Neural cell (in vitro differentiated cells): ENCODE measurements around the gene CPEB3. TPM values are rescaled to one million over a fixed set of nuclear protein-coding genes. Genes with fewer than 3 reads are reported as not detected.

ENCODE experiments used
- H2AFZ ChIP-seq: fragments of 200-600, 300-800 bp; sonication (generic), shearing (Covaris generic); 2 replicates; pipeline ENCODE4 v1.6.0; 2014; ENCODE audit warnings: low read depth, mild to moderate bottlenecking, antibody characterized with exemption, low read length, moderate library complexity
- H3F3A ChIP-seq: fragments of 200-600 bp; shearing (Covaris generic); 2 replicates; pipeline ENCODE4 v1.6.1; 2016; ENCODE audit warnings: mild to moderate bottlenecking, moderate library complexity, mixed read lengths, antibody characterized with exemption, low read length; ENCODE audit not compliant: insufficient read depth, poor library complexity, severe bottlenecking
- H3K27ac ChIP-seq: fragments of 200-600, 300-800 bp; sonication (generic), shearing (Covaris generic); 2 replicates; pipeline ENCODE4 v1.5.1; 2014; ENCODE audit warnings: mild to moderate bottlenecking, low read length, moderate library complexity
- H3K27me3 ChIP-seq: fragments of 300-800, 200-600 bp; sonication (generic), shearing (Covaris generic); 2 replicates; pipeline ENCODE4 v1.6.0; 2014; ENCODE audit warnings: mild to moderate bottlenecking, low read depth, low read length, moderate library complexity; ENCODE audit not compliant: insufficient read depth
- H3K36me3 ChIP-seq: fragments of 300-800, 200-600 bp; sonication (generic), shearing (Covaris generic); 2 replicates; pipeline ENCODE4 v1.5.1; 2014; ENCODE audit warnings: mild to moderate bottlenecking, antibody characterized with exemption, low read length, moderate library complexity; ENCODE audit not compliant: insufficient read depth
- H3K4me2 ChIP-seq: fragments of 300-800, 200-600 bp; sonication (generic), shearing (Covaris generic); 2 replicates; pipeline ENCODE4 v1.6.0; 2014; ENCODE audit warnings: mild to moderate bottlenecking, low read length
- H3K4me3 ChIP-seq: fragments of 300-800, 200-600 bp; sonication (generic), shearing (Covaris generic); 2 replicates; pipeline ENCODE4 v1.5.1; 2014; ENCODE audit warnings: mild to moderate bottlenecking, low read length, moderate library complexity
- H3K79me2 ChIP-seq: fragments of 200-600 bp; shearing (Covaris generic); replicated peaks from 2 replicates; pipeline ENCODE4 v1.6.0; 2014; ENCODE audit warnings: mild to moderate bottlenecking, low read length, moderate library complexity; ENCODE audit not compliant: insufficient read depth
- H3K9ac ChIP-seq: fragments of 300-800, 200-600 bp; sonication (generic), shearing (Covaris generic); 2 replicates; pipeline ENCODE4 v1.6.1; 2016; ENCODE audit warnings: mild to moderate bottlenecking, low read length, mixed read lengths
- H3K9me2 ChIP-seq: fragments of 200-600 bp; shearing (Covaris generic); 2 replicates; pipeline ENCODE4 v1.6.1; 2016; ENCODE audit warnings: mild to moderate bottlenecking, low read length, mixed read lengths; ENCODE audit not compliant: insufficient read depth
- H3K9me3 ChIP-seq: fragments of 200-600, 300-800 bp; sonication (generic), shearing (Covaris generic); 2 replicates; pipeline ENCODE4 v1.6.1; 2016; ENCODE audit warnings: mild to moderate bottlenecking, mixed run types, low read length, moderate library complexity, mixed read lengths
- H4K20me1 ChIP-seq: fragments of 200-600 bp; shearing (Covaris generic); 2 replicates; pipeline ENCODE4 v1.6.1; 2016; ENCODE audit warnings: mild to moderate bottlenecking, mixed run types; ENCODE audit not compliant: insufficient read depth
- CTCF ChIP-seq: fragments of 450-650 bp; IDR thresholded peaks from 2 replicates; pipeline ENCODE4 v1.5.1; 2014; ENCODE audit warnings: antibody characterized with exemption, mild to moderate bottlenecking, moderate library complexity; ENCODE audit not compliant: poor library complexity, severe bottlenecking
- EP300 ChIP-seq: fragments of 450-650 bp; conservative IDR thresholded peaks from 2 replicates; pipeline ENCODE4 v1.6.1; 2014; ENCODE audit warnings: antibody characterized with exemption, mild to moderate bottlenecking, moderate library complexity; ENCODE audit not compliant: poor library complexity, severe bottlenecking
- EZH2 ChIP-seq: fragments of 200-600, 300-800 bp; shearing (Covaris generic), sonication (generic); IDR thresholded peaks from 2 replicates; pipeline ENCODE4 v1.6.1; 2014; ENCODE audit warnings: antibody characterized with exemption, low read length, borderline replicate concordance, mild to moderate bottlenecking; ENCODE audit not compliant: insufficient read depth, poor library complexity, severe bottlenecking
- MXI1 ChIP-seq: fragments of 450-650 bp; conservative IDR thresholded peaks from 2 replicates; pipeline ENCODE4 v1.6.1; 2014; ENCODE audit warnings: antibody characterized with exemption, mild to moderate bottlenecking; ENCODE audit not compliant: poor library complexity, severe bottlenecking
- POLR2AphosphoS5 ChIP-seq: IDR thresholded peaks from 2 replicates; pipeline ENCODE4 v1.6.1; 2012
- RAD21 ChIP-seq: fragments of 450-650 bp; conservative IDR thresholded peaks from 2 replicates; pipeline ENCODE4 v1.6.1; 2014; ENCODE audit warnings: antibody characterized with exemption, mild to moderate bottlenecking, moderate library complexity
- REST ChIP-seq: IDR thresholded peaks from 2 replicates; pipeline ENCODE4 v1.6.1; 2012; ENCODE audit warnings: borderline replicate concordance
- SMC3 ChIP-seq: fragments of 450-650 bp; conservative IDR thresholded peaks from 2 replicates; pipeline ENCODE4 v1.6.1; 2014; ENCODE audit warnings: antibody characterized with exemption, mild to moderate bottlenecking, moderate library complexity; ENCODE audit not compliant: poor library complexity
- TAF1 ChIP-seq: IDR thresholded peaks from 2 replicates; pipeline ENCODE4 v1.6.1; 2012; ENCODE audit warnings: low read depth
- polyA plus RNA-seq: library from polyadenylated mRNA; depleted of rRNA; stranded (reverse); fragments of >200 nt; gene quantifications from 2 replicates; pipeline ENCODE4 v1.2.3, GENCODE V29; 2014

CPEB3 gene
- polyA plus RNA-seq, 1 donor from 2014 or later, result 20.0 TPM

GRCh38 chr10:92146107-92146506, 144.8 kb downstream of the CPEB3 start:
- Histone ChIP-seq H3K27ac (no peak overlapping the region), H4K20me1 (no peaks in the 10 kb centered on the region), H3K36me3 (peaks cover 9% of the 10 kb centered on the region), H3K27me3 (no peaks in the 10 kb centered on the region), H3K9ac (no peak overlapping the region), H3K9me2 (no peaks in the 10 kb centered on the region), H3K79me2 (no peaks in the 10 kb centered on the region), H3K4me2 (no peak overlapping the region), H3F3A (no peaks in the 10 kb centered on the region), H3K9me3 (no peaks in the 10 kb centered on the region), H3K4me3 (no peak overlapping the region), H2AFZ (no peak overlapping the region)
- TF ChIP-seq CTCF, result no peak
- TF ChIP-seq REST, result no peak
- no peak for TF ChIP-seq EZH2
- no peak for TF ChIP-seq MXI1
- no peak for TF ChIP-seq TAF1
- TF ChIP-seq EP300, result no peak
- TF ChIP-seq RAD21, result no peak
- TF ChIP-seq SMC3, result no peak
- TF ChIP-seq POLR2AphosphoS5, result no peak

GRCh38 chr10:92142949-92143348, 147.9 kb downstream of the CPEB3 start:
- Histone ChIP-seq H3K27ac (no peak overlapping the region), H3K4me3 (no peak overlapping the region), H3F3A (no peaks in the 10 kb centered on the region)

More at GRCh38 chr10:92142949-92143348, 147.9 kb downstream of the CPEB3 start:
- no peaks in the 10 kb centered on the region for H4K20me1 ChIP-seq
- H3K79me2 ChIP-seq, result no peaks in the 10 kb centered on the region
- no peaks in the 10 kb centered on the region for H3K9me2 ChIP-seq
- no peak overlapping the region for H3K4me2 ChIP-seq
- H3K9me3 ChIP-seq, result no peaks in the 10 kb centered on the region
- no peak overlapping the region for H3K9ac ChIP-seq
- TF ChIP-seq REST (no peak), POLR2AphosphoS5 (no peak), EZH2 (no peak), TAF1 (no peak), CTCF (no peak), EP300 (no peak), RAD21 (no peak), SMC3 (no peak), MXI1 (no peak)
- H3K27me3 ChIP-seq, result no peaks in the 10 kb centered on the region
- H3K36me3 ChIP-seq, result peaks cover 9% of the 10 kb centered on the region
- no peak overlapping the region for H2AFZ ChIP-seq
